ENCODE measurements around the gene SHROOM3.

DNA sequence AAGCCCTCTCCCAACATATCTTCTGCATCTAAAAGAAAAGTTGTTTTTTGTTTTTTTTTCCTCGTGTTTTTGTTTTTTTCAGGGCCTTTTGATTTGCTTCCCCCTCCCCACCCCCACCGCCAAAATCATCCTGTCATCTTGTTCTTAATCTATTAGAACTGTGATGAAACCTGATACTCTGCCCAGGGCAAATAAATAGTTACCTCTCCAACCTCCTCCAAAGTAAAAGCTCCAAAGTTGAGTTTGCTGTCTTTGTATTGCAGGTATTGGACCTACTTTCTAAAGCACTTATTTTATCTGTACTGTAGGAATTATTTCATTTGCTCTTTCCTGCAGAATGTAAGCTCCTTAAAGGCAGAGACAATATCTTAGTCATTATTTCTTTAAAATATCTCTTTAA is 290.0 kb downstream of the SHROOM3 start:
- no peak for TF ChIP-seq POLR2AphosphoS5 (IDR thresholded peaks at IDR 0.05)
- TF ChIP-seq, protein P1, sequence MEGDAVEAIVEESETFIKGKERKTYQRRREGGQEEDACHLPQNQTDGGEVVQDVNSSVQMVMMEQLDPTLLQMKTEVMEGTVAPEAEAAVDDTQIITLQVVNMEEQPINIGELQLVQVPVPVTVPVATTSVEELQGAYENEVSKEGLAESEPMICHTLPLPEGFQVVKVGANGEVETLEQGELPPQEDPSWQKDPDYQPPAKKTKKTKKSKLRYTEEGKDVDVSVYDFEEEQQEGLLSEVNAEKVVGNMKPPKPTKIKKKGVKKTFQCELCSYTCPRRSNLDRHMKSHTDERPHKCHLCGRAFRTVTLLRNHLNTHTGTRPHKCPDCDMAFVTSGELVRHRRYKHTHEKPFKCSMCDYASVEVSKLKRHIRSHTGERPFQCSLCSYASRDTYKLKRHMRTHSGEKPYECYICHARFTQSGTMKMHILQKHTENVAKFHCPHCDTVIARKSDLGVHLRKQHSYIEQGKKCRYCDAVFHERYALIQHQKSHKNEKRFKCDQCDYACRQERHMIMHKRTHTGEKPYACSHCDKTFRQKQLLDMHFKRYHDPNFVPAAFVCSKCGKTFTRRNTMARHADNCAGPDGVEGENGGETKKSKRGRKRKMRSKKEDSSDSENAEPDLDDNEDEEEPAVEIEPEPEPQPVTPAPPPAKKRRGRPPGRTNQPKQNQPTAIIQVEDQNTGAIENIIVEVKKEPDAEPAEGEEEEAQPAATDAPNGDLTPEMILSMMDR (IDR thresholded peaks at IDR 0.05; ENCODE audit: poor library complexity, severe bottlenecking), result no peak
- no peak for TF ChIP-seq TAF1 (IDR thresholded peaks at IDR 0.05; ENCODE audit: low read depth)
- TF ChIP-seq EZH2 (IDR thresholded peaks at IDR 0.05; ENCODE audit: borderline replicate concordance, insufficient read depth, low read length, poor library complexity, severe bottlenecking), result no peak
- no peak for TF ChIP-seq RAD21 (conservative IDR thresholded peaks at IDR 0.05)
- no peak for TF ChIP-seq EP300 (conservative IDR thresholded peaks at IDR 0.05; ENCODE audit: poor library complexity, severe bottlenecking)
- TF ChIP-seq, protein P2, sequence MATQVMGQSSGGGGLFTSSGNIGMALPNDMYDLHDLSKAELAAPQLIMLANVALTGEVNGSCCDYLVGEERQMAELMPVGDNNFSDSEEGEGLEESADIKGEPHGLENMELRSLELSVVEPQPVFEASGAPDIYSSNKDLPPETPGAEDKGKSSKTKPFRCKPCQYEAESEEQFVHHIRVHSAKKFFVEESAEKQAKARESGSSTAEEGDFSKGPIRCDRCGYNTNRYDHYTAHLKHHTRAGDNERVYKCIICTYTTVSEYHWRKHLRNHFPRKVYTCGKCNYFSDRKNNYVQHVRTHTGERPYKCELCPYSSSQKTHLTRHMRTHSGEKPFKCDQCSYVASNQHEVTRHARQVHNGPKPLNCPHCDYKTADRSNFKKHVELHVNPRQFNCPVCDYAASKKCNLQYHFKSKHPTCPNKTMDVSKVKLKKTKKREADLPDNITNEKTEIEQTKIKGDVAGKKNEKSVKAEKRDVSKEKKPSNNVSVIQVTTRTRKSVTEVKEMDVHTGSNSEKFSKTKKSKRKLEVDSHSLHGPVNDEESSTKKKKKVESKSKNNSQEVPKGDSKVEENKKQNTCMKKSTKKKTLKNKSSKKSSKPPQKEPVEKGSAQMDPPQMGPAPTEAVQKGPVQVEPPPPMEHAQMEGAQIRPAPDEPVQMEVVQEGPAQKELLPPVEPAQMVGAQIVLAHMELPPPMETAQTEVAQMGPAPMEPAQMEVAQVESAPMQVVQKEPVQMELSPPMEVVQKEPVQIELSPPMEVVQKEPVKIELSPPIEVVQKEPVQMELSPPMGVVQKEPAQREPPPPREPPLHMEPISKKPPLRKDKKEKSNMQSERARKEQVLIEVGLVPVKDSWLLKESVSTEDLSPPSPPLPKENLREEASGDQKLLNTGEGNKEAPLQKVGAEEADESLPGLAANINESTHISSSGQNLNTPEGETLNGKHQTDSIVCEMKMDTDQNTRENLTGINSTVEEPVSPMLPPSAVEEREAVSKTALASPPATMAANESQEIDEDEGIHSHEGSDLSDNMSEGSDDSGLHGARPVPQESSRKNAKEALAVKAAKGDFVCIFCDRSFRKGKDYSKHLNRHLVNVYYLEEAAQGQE (IDR thresholded peaks at IDR 0.05; ENCODE audit: borderline replicate concordance), result no peak
- TF ChIP-seq MXI1 (conservative IDR thresholded peaks at IDR 0.05; ENCODE audit: poor library complexity, severe bottlenecking), result no peak
- TF ChIP-seq SMC3 (conservative IDR thresholded peaks at IDR 0.05; ENCODE audit: poor library complexity), result no peak

Measured in neural cell (in vitro differentiated cells).